Fibroblast of villous mesenchyme (primary cell): ENCODE results near the gene TTC3. TPM values are rescaled to one million over a fixed set of nuclear protein-coding genes. Genes with fewer than 3 reads are reported as not detected.

Experiments used
- DNase-seq: peaks from one replicate; pipeline ENCODE4 v3.0.0-alpha.2; 2010; ENCODE audit warnings: low read depth
- H3K4me3 ChIP-seq: 2 replicates; pipeline ENCODE4 v1.5.1; 2011; ENCODE audit warnings: low read depth, mild to moderate bottlenecking, low read length
- CTCF ChIP-seq: IDR thresholded peaks from 2 replicates; pipeline ENCODE4 v1.5.1; 2012; ENCODE audit warnings: low read depth, mild to moderate bottlenecking, low read length; ENCODE audit not compliant: insufficient read depth
- total RNA-seq: library from RNA; depleted of rRNA; stranded (reverse); fragments of >200 nt; gene quantifications from 2 replicates; pipeline ENCODE4 v1.2.3, GENCODE V29; 2012

TTC3 gene
- total RNA-seq, 1 donor = 339 TPM

GRCh38 chr21:37193676-37194075 is 120.6 kb downstream of the TTC3 start:
- no peak for DNase-seq
- no peak overlapping the region for H3K4me3 ChIP-seq
- TF ChIP-seq CTCF = no peak

GRCh38 chr21:37195059-37195458 is 122.0 kb downstream of the TTC3 start:
- no peak for TF ChIP-seq CTCF
- no peak for DNase-seq
- no peak overlapping the region for H3K4me3 ChIP-seq

- DNase-seq = no peak
- H3K4me3 ChIP-seq = no peak overlapping the region
- no peak for TF ChIP-seq CTCF
These were observed 122.6 kb downstream of the TTC3 start for GRCh38 chr21:37195610-37196009.

GRCh38 chr21:37196847-37197246 is 123.8 kb downstream of the TTC3 start:
- no peak overlapping the region for H3K4me3 ChIP-seq
- no peak for TF ChIP-seq CTCF
- no peak for DNase-seq

- DNase-seq = no peak
- no peak overlapping the region for H3K4me3 ChIP-seq
- no peak for TF ChIP-seq CTCF
These were observed 124.7 kb downstream of the TTC3 start for GRCh38 chr21:37197746-37198145.

- DNase-seq = peak; percentile 29
- no peak for TF ChIP-seq CTCF
- no peak overlapping the region for H3K4me3 ChIP-seq
These were observed 126.2 kb downstream of the TTC3 start for GRCh38 chr21:37199057-37199924.
